ENCODE measurements around the gene ACAD8. TPM values are rescaled to one million over a fixed set of nuclear protein-coding genes. Genes with fewer than 3 reads are reported as not detected.

ACAD8 gene
- total RNA-seq, 2 donors from 2014 or later: 17.9 to 35.3 TPM

DNA sequence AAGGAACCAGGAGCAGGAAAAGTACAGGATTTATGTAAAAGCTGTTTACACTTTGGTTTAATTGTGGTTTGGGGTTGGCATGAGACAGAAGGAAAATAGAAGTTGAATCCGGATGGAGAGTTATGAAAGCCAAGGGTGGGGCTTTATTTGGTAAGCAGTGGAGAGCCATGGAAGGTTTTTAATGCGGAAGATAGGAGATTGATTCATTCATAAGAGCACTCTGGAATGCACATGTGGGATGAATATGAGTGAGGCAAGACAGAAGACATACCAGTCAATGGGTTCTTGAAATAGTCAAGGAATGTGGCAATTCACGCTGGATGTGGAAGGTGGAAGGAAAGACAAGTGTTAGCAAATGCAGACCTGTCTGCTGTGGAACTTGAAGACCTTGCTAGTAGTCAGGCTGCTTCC lies 13.5 kb downstream of the ACAD8 start:
- DNase-seq (ENCODE audit: low spot score): no peak
- ATAC-seq (ENCODE audit: insufficient number of reproducible peaks, low FRiP score, low read depth): no peak
- Histone ChIP-seq H3K27me3 (replicated peaks; ENCODE audit: insufficient read depth) (no peaks in the 10 kb centered on the region), H3K4me3 (no peak overlapping the region), H3K4me1 (ENCODE audit: control insufficient read depth in 1 of 2, low read depth in 2 of 2) (no peaks in the 10 kb centered on the region), H3K9me3 (no peaks in the 10 kb centered on the region), H3K27ac (no peak overlapping the region), H3K36me3 (peaks cover 16% of the 10 kb centered on the region)
- TF ChIP-seq, protein P1, sequence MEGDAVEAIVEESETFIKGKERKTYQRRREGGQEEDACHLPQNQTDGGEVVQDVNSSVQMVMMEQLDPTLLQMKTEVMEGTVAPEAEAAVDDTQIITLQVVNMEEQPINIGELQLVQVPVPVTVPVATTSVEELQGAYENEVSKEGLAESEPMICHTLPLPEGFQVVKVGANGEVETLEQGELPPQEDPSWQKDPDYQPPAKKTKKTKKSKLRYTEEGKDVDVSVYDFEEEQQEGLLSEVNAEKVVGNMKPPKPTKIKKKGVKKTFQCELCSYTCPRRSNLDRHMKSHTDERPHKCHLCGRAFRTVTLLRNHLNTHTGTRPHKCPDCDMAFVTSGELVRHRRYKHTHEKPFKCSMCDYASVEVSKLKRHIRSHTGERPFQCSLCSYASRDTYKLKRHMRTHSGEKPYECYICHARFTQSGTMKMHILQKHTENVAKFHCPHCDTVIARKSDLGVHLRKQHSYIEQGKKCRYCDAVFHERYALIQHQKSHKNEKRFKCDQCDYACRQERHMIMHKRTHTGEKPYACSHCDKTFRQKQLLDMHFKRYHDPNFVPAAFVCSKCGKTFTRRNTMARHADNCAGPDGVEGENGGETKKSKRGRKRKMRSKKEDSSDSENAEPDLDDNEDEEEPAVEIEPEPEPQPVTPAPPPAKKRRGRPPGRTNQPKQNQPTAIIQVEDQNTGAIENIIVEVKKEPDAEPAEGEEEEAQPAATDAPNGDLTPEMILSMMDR (IDR thresholded peaks at IDR 0.05): no peak

DNA sequence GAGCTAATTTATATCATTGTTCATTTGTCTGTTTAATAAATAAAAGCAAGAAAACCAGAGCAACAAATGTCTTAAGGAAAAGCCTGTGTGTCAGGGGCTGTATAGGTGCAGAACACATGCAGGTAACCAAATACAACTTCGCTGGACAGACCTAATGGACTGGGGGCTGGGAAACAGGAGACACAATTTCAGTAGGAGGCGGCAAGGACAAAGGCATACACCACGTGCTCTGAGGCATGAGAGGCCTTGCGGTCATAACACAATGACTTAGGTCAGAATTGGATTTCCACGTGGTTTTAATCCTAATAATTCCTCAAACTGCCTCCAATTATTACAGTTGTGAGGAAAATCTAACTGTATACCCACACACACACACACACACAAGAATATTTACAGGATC lies 14.1 kb downstream of the ACAD8 start:
- H3K36me3 ChIP-seq: peaks cover 11% of the 10 kb centered on the region
- no peaks in the 10 kb centered on the region for H3K9me3 ChIP-seq
- no peak for ATAC-seq (ENCODE audit: insufficient number of reproducible peaks, low FRiP score, low read depth)
- H3K4me1 ChIP-seq (ENCODE audit: control insufficient read depth in 1 of 2, low read depth in 2 of 2): no peaks in the 10 kb centered on the region
- H3K27me3 ChIP-seq (replicated peaks; ENCODE audit: insufficient read depth): no peaks in the 10 kb centered on the region
- TF ChIP-seq, protein P1 (IDR thresholded peaks at IDR 0.05): no peak
- no peak overlapping the region for H3K4me3 ChIP-seq
- DNase-seq (ENCODE audit: low spot score): no peak
- H3K27ac ChIP-seq: no peak overlapping the region

DNA sequence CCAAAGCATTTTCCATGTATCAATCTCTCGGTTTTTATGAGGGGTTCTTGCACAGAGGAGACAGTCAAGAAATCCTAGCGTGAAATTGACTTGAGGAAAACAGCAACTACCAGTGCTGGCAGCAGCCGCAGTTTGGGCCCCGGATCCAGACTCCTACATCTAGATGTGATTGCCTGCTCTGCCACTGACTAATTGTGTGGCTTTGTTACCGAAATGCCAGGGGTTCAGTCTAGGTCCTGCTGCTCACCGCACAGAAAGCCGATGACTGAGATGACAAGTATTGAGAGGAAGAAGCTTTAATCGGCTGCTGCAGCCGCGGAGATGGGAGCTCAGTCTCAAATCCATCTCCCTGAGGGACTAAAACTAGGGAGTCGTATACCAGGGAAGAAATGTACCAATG lies 14.6 kb downstream of the ACAD8 start:
- Histone ChIP-seq H3K9me3 (no peaks in the 10 kb centered on the region), H3K27ac (no peak overlapping the region), H3K36me3 (peaks cover 6% of the 10 kb centered on the region), H3K27me3 (replicated peaks; ENCODE audit: insufficient read depth) (no peaks in the 10 kb centered on the region), H3K4me3 (no peak overlapping the region), H3K4me1 (ENCODE audit: control insufficient read depth in 1 of 2, low read depth in 2 of 2) (no peaks in the 10 kb centered on the region)
- DNase-seq (ENCODE audit: low spot score) (no peak), ATAC-seq (ENCODE audit: insufficient number of reproducible peaks, low FRiP score, low read depth) (no peak)
- TF ChIP-seq, protein P1 (IDR thresholded peaks at IDR 0.05): no peak

DNA sequence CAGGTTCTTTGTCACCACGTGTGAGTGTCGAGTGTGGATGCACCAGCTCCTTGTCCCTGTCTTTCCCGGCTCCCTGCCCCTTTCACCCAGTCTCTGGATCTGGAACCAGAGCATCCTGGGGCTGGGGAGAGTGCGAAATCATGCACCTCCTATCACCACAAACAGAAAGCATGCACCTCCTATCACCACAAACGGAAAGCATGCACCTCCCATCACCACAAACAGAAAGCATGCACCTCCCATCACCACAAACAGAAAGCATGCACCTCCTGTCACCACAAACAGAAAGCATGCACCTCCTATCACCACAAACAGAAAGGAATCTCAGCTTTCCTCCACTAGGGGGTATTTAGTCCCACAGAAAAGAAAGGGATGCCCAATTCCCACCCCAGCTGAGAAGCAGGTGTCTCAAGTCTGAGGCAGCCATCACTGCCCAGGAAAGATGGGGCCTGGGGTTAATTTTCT lies 16.9 kb downstream of the ACAD8 start:
- Histone ChIP-seq H3K27me3 (replicated peaks; ENCODE audit: insufficient read depth) (no peaks in the 10 kb centered on the region), H3K4me3 (no peak overlapping the region), H3K4me1 (ENCODE audit: control insufficient read depth in 1 of 2, low read depth in 2 of 2) (peaks cover 0 to under 1% of the 10 kb centered on the region in 2 donors), H3K36me3 (no peaks in the 10 kb centered on the region), H3K9me3 (no peaks in the 10 kb centered on the region), H3K27ac (no peak overlapping the region)
- TF ChIP-seq, protein P1 (IDR thresholded peaks at IDR 0.05): no peak
- ATAC-seq (ENCODE audit: insufficient number of reproducible peaks, low FRiP score, low read depth): no peak
- DNase-seq (ENCODE audit: low spot score): no peak

DNA sequence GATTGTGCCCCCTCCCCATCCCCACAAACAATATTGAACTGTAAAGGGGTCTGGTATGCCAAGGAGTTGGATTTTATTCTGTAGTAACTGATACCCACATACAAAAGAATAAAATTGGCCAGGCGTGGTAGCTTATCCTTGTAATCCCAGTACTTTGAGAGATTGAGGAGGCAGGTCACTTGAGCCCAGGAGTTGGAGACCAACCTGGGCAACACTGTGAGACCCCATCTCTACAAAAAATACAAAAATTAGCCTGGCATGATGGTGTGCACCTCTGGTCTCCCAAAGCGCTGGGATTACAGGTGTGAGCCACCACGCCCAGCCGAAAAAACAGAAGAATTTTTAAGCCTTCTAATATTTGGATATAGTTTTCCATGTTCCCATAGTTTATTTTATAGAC lies 18.6 kb downstream of the ACAD8 start:
- H3K4me3 ChIP-seq: no peak overlapping the region
- DNase-seq (ENCODE audit: low spot score): no peak

More for the DNA sequence above, 18.6 kb downstream of the ACAD8 start:
- peaks cover 6 to 17% of the 10 kb centered on the region in 2 donors for H3K4me1 ChIP-seq (ENCODE audit: control insufficient read depth in 1 of 2, low read depth in 2 of 2)
- H3K9me3 ChIP-seq: no peaks in the 10 kb centered on the region
- TF ChIP-seq, protein P1 (IDR thresholded peaks at IDR 0.05): no peak
- H3K27ac ChIP-seq: no peak overlapping the region
- peaks cover 3% of the 10 kb centered on the region for H3K27me3 ChIP-seq (replicated peaks; ENCODE audit: insufficient read depth)
- H3K36me3 ChIP-seq: no peaks in the 10 kb centered on the region
- ATAC-seq (ENCODE audit: insufficient number of reproducible peaks, low FRiP score, low read depth): no peak
